ENCODE measurements around the gene EPM2AIP1. TPM values are rescaled to one million over a fixed set of nuclear protein-coding genes. Genes with fewer than 3 reads are reported as not detected.

The EPM2AIP1 gene
- total and polyA plus RNA-seq, 2 experiments from 2014 or later = 30.7 to 34.8 TPM

DNA sequence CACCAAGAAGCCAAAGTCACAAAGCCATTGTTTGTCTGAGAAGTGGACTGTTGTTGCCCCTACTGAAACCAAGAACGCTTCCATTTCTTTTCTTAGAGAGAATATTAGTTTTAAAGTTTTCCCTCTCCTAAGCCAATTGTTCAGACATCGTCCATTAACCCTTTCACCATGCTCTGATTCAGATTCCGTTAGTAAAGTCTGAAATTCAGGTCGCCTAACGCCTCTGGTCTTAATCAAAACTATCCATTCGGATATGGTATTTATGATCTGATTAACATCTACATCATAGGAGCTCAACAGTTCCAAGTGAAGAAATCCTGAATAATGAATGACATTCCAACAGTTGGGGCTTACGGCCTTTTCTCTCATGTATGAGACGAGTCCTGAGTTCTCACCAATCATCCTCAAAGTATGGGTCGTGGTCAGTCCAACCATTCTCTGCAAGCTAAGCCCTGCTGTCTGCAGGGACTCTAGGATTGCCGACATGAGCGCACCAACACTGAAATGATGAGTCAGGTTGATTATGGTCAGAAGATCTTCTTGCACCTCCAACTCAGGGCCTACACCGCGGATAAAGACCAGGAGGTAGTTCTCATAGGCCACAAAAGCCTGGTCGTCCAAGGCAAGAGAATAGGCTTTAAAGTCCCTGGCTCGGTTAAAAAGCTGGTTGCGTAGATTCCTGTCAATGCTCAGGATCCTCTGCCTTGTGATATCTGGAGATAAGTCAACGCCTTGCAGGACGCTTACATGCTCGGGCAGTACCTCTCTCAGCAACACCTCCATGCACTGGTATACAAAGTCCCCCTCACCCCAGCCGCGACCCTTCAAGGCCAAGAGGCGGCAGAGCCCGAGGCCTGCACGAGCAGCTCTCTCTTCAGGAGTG, 767 bp downstream of the EPM2AIP1 start:
- Histone ChIP-seq H3K4me1 (ENCODE audit: low read depth) (peaks cover 42% of the 10 kb centered on the region), H3K36me3 (peaks cover 7% of the 10 kb centered on the region), H3K27ac (peak overlapping the region; percentile 98), H3K27me3 (no peaks in the 10 kb centered on the region), H3K9me3 (ENCODE audit: low read depth) (no peaks in the 10 kb centered on the region), H3K4me3 (peak overlapping the region; percentile 69)
- TF ChIP-seq, protein P1, sequence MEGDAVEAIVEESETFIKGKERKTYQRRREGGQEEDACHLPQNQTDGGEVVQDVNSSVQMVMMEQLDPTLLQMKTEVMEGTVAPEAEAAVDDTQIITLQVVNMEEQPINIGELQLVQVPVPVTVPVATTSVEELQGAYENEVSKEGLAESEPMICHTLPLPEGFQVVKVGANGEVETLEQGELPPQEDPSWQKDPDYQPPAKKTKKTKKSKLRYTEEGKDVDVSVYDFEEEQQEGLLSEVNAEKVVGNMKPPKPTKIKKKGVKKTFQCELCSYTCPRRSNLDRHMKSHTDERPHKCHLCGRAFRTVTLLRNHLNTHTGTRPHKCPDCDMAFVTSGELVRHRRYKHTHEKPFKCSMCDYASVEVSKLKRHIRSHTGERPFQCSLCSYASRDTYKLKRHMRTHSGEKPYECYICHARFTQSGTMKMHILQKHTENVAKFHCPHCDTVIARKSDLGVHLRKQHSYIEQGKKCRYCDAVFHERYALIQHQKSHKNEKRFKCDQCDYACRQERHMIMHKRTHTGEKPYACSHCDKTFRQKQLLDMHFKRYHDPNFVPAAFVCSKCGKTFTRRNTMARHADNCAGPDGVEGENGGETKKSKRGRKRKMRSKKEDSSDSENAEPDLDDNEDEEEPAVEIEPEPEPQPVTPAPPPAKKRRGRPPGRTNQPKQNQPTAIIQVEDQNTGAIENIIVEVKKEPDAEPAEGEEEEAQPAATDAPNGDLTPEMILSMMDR (IDR thresholded peaks at IDR 0.05; ENCODE audit: low read depth, low read length) = no peak
- peak in 1 of 2 donors; percentile 52 for DNase-seq (ENCODE audit: low read depth in 1 of 2, low spot score in 1 of 2)

DNA sequence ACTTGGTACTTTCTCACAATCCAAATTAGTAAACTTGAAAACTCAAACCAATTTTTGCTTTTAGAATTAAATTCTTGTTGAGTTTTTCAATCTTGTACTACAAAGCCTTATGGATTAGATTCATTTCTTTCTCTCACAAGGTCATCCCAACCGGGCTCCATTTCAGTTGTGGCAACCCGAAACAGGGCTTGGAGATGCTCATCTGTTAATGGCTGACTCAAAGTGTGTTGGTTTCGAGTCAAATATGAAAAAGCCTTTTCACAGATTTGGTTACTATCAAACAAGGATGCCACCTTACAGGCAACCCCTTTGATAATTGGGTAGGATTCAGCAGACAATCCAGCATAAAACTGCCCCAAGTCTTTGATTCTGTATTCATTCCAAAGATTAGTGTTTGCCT, 1.8 kb downstream of the EPM2AIP1 start:
- no peaks in the 10 kb centered on the region for H3K9me3 ChIP-seq (ENCODE audit: low read depth)
- H3K36me3 ChIP-seq = peaks cover 11% of the 10 kb centered on the region
- H3K27ac ChIP-seq = peak overlapping the region; percentile 98
- TF ChIP-seq, protein P1 (IDR thresholded peaks at IDR 0.05; ENCODE audit: low read depth, low read length) = no peak
- no peaks in the 10 kb centered on the region for H3K27me3 ChIP-seq
- H3K4me3 ChIP-seq = peak overlapping the region; percentile 69
- DNase-seq (ENCODE audit: low read depth in 1 of 2, low spot score in 1 of 2) = no peak
- peaks cover 42% of the 10 kb centered on the region for H3K4me1 ChIP-seq (ENCODE audit: low read depth)

DNA sequence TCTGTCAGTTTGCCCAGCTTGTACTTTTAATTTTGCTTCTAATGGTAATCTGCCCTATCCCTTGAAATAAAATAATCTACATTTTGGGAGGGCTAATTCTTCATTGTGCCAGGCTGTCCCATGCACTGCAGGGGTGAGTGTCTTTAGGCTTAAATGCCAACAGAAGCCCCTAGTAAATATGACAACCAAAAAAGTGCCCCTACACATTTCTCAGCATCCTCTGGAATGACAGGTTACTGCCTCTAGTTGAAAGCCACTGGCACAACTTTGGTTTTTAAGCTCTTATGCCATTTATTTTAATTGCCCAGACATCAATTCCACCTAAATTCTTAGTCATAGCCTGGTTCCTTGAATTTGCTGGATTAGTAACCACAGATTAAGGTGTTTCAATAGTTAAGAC, 3.4 kb downstream of the EPM2AIP1 start:
- H3K4me3 ChIP-seq = peak overlapping the region; percentile 69
- no peaks in the 10 kb centered on the region for H3K9me3 ChIP-seq (ENCODE audit: low read depth)
- peaks cover 24% of the 10 kb centered on the region for H3K36me3 ChIP-seq
- no peak for DNase-seq (ENCODE audit: low read depth in 1 of 2, low spot score in 1 of 2)
- H3K4me1 ChIP-seq (ENCODE audit: low read depth) = peaks cover 41% of the 10 kb centered on the region
- H3K27ac ChIP-seq = no peak overlapping the region
- no peaks in the 10 kb centered on the region for H3K27me3 ChIP-seq
- TF ChIP-seq, protein P1 (IDR thresholded peaks at IDR 0.05; ENCODE audit: low read depth, low read length) = no peak

DNA sequence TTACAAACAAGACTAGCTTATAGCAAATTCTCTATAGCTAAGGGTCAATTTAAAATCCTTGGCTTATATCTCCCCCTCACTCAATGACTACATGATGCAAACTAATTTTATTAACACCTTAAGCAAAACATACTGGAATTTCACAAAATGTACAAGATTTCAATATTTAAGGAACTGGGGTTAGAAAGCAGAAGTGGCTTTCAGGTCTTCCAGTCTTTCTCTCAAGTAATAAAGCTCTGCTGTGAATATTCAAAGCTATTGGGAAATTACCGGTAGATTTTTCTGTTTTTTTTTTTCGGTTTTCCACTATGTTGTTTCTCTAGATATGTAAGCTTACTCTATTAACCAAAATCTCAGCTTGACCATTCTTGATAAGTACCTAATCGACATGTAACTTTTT, 3.9 kb downstream of the EPM2AIP1 start:
- Histone ChIP-seq H3K36me3 (peaks cover 29% of the 10 kb centered on the region), H3K27ac (no peak overlapping the region), H3K4me3 (peak overlapping the region; percentile 69), H3K27me3 (no peaks in the 10 kb centered on the region), H3K4me1 (ENCODE audit: low read depth) (peaks cover 35% of the 10 kb centered on the region), H3K9me3 (ENCODE audit: low read depth) (no peaks in the 10 kb centered on the region)
- DNase-seq (ENCODE audit: low read depth in 1 of 2, low spot score in 1 of 2) = no peak
- TF ChIP-seq, protein P1 (IDR thresholded peaks at IDR 0.05; ENCODE audit: low read depth, low read length) = no peak

DNA sequence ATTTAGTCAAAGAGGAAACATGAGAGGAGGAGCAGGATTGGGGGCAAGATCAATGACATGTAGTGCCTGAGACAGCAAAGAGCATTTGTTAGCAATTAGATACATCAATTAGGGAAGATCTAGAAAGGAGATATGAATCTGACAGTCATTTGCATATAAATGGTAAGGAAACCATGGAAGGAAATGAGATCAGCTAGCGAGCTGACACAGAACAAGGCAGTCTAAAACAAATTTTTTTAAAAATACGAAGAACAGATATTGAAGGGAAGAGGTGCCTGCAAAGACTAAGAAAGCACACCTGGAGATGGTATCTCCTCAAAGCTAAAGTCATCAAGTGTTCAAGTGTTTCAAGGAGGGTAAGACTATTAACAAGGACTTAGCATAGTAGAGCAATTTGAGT, 4.6 kb downstream of the EPM2AIP1 start:
- DNase-seq (ENCODE audit: low read depth in 1 of 2, low spot score in 1 of 2) = no peak
- no peak overlapping the region for H3K27ac ChIP-seq
- H3K4me3 ChIP-seq = peak overlapping the region; percentile 69
- H3K4me1 ChIP-seq (ENCODE audit: low read depth) = peaks cover 35% of the 10 kb centered on the region
- H3K9me3 ChIP-seq (ENCODE audit: low read depth) = no peaks in the 10 kb centered on the region
- no peaks in the 10 kb centered on the region for H3K27me3 ChIP-seq
- TF ChIP-seq, protein P1 (IDR thresholded peaks at IDR 0.05; ENCODE audit: low read depth, low read length) = no peak
- H3K36me3 ChIP-seq = peaks cover 34% of the 10 kb centered on the region
